Heart left ventricle (tissue), 13 donors: ENCODE measurements around the gene MYH7.

Experiments
- CTCF ChIP-seq, 12 donors: fragments of 200-600 bp; sonication (generic) in 4 of 12; IDR thresholded peaks; one replicate each; pipeline versions ENCODE4 v1.5.0 to v1.8.0; 2018 to 2022; ENCODE audit warnings: antibody characterized with exemption in 12 of 12, mild to moderate bottlenecking in 5 of 12
- POLR2A ChIP-seq, 2 donors: fragments of 450-650 bp; IDR thresholded peaks; one replicate each; pipeline ENCODE4 v1.6.1; 2017; ENCODE audit warnings: antibody characterized with exemption in 2 of 2, mild to moderate bottlenecking in 2 of 2, moderate library complexity in 2 of 2
- donor health status: ischemic (EF 13 %, LVEDD 7.1; RV severe dilation, severe dysfunction).
- donor health status: DM: no; HTN: yes; CAD: no.
- donor health status: DM: no; HTN: no; CAD: no.
- donor health status: ischemic (EF 25% LVEDD 6.9; RV normal size, moderate dysfunction).
- donor health status: ischemic (EF 25% LVEDD 5.7; RV mildly dilated, moderate dysfunction).
- donor health status: ischemic (EF 35%, LVEDD 5.7; RV mildly dilated, moderate dysfunction).
- donor health status: nonischemic (EF 11% LVEDD 7.7; RV severe dilation, severe dysfunction).
- donor health status: DM: yes; HTN: yes; CAD: no.
- donor health status: PGD.
- donor health status: ischemic (EF 29% LVEDD 5.4; RV normal size, mild dysfunction).
- donor health status: nonischemic (EF 23%, LVEDD 6.1; RV moderate dilation, normal function).

- no peak for TF ChIP-seq POLR2A (IDR thresholded peaks at IDR 0.05)
- no peak for TF ChIP-seq CTCF (IDR thresholded peaks at IDR 0.05)
Measured at GRCh38 chr14:23403908-23404307, 31.6 kb downstream of the MYH7 start.
